Keratinocyte (primary cell): ENCODE results near the gene TMEM151B. TPM values are rescaled to one million over a fixed set of nuclear protein-coding genes. Genes with fewer than 3 reads are reported as not detected.

ENCODE experiments used
- DNase-seq: peaks from one replicate; pipeline ENCODE4 v3.0.0-alpha.2; 2011; ENCODE audit warnings: low read depth, missing footprints, low spot score
- FAIRE-seq: peaks from 2 replicates; lab custom pipeline; 2011; peaks lifted over from hg19 to GRCh38; lab: Jason Lieb, UNC
- H2AFZ ChIP-seq: 2 replicates; pipeline ENCODE4 v1.6.0; 2012; ENCODE audit warnings: low read length, control low read depth, inconsistent platforms; ENCODE audit not compliant: control insufficient read depth
- H3K27ac ChIP-seq: 2 replicates; pipeline ENCODE4 v1.5.1; 2011; ENCODE audit warnings: low read length; ENCODE audit not compliant: control insufficient read depth, insufficient read depth
- H3K27me3 ChIP-seq: 3 replicates; pipeline ENCODE4 v1.6.0; 2011; ENCODE audit warnings: low read length; ENCODE audit not compliant: control insufficient read depth, insufficient read depth; ENCODE audit errors: extremely low read depth
- H3K36me3 ChIP-seq, 2 experiments: 2 replicates in 1 of 2; 3 replicates in 1 of 2; pipeline ENCODE4 v1.5.1; 2011; ENCODE audit warnings: low read length in 2 of 2, mild to moderate bottlenecking in 1 of 2; ENCODE audit not compliant: control insufficient read depth in 2 of 2, insufficient read depth in 2 of 2; ENCODE audit errors: extremely low read depth in 1 of 2
- H3K4me1 ChIP-seq: 3 replicates; pipeline ENCODE4 v1.5.1; 2011; ENCODE audit warnings: low read length; ENCODE audit not compliant: control insufficient read depth, insufficient read depth; ENCODE audit errors: extremely low read depth
- H3K4me2 ChIP-seq: 3 replicates; pipeline ENCODE4 v1.6.0; 2011; ENCODE audit warnings: low read depth, low read length; ENCODE audit not compliant: control insufficient read depth, insufficient read depth; ENCODE audit errors: extremely low read depth
- H3K4me3 ChIP-seq, 3 experiments: fragments of 200-600 bp in 1 of 3; sonication (generic) in 1 of 3; 2 replicates in 2 of 3; 3 replicates in 1 of 3; pipeline ENCODE4 v1.5.1; 2011 to 2016; ENCODE audit warnings: low read length in 3 of 3, mild to moderate bottlenecking in 3 of 3, control low read depth in 2 of 3, inconsistent platforms in 1 of 3, low read depth in 1 of 3, mixed read lengths in 1 of 3, mixed run types in 1 of 3, moderate library complexity in 1 of 3; ENCODE audit not compliant: control insufficient read depth in 2 of 3, insufficient read depth in 2 of 3; ENCODE audit errors: extremely low read depth in 1 of 3
- H3K79me2 ChIP-seq: 2 replicates; pipeline ENCODE4 v1.6.0; 2012; ENCODE audit warnings: low read length; ENCODE audit not compliant: control insufficient read depth, insufficient read depth
- H3K9ac ChIP-seq: 3 replicates; pipeline ENCODE4 v1.6.0; 2011; ENCODE audit warnings: low read length; ENCODE audit not compliant: control insufficient read depth, insufficient read depth; ENCODE audit errors: extremely low read depth
- H3K9me1 ChIP-seq: 3 replicates; pipeline ENCODE4 v1.6.0; 2011; ENCODE audit warnings: low read length; ENCODE audit not compliant: control insufficient read depth, insufficient read depth; ENCODE audit errors: extremely low read depth
- H3K9me3 ChIP-seq: 2 replicates; pipeline ENCODE4 v1.5.1; 2012; ENCODE audit warnings: low read depth, low read length; ENCODE audit not compliant: control insufficient read depth
- H4K20me1 ChIP-seq: 3 replicates; pipeline ENCODE4 v1.6.0; 2011; ENCODE audit warnings: low read length; ENCODE audit not compliant: control insufficient read depth, insufficient read depth; ENCODE audit errors: extremely low read depth
- EZH2 ChIP-seq: IDR thresholded peaks from one replicate; pipeline ENCODE4 v1.6.1; 2012; ENCODE audit warnings: inconsistent platforms, mild to moderate bottlenecking, low read length, moderate library complexity
- dilution Hi-C: fragments of 300-500 bp; cut with MboI; formaldehyde crosslinking; loops from one replicate; pipeline ENCODE4 v1.7.0; 2020; ENCODE audit warnings: low sequenced_read_pairs; ENCODE audit not compliant: extremely low pct_ligation_motif_present
- polyA plus RNA-seq, 5 experiments: library from polyadenylated mRNA; depleted of rRNA in 3 of 5; stranded (reverse) in 3 of 5; stranded (forward) in 1 of 5; unstranded in 1 of 5; fragments of >200 nt; gene quantifications; 1 replicate in 1 of 5; 2 replicates in 3 of 5; 3 replicates in 1 of 5; pipeline versions ENCODE4 v1.2.1 to v1.2.3, GENCODE V29; 2011 to 2012; ENCODE audit warnings: missing spikeins in 2 of 5, low read depth in 1 of 5, low replicate concordance in 1 of 5
- TF ChIP-seq, protein P1 (sequence below), 3 experiments: IDR thresholded peaks in 1 of 3; conservative IDR thresholded peaks in 1 of 3; optimal IDR thresholded peaks in 1 of 3; 2 replicates in 2 of 3; 3 replicates in 1 of 3; pipeline versions ENCODE3 to v1.5.1; 2011; ENCODE audit warnings: low read length in 3 of 3, mild to moderate bottlenecking in 3 of 3, moderate library complexity in 2 of 3, control low read depth in 1 of 3, inconsistent platforms in 1 of 3; ENCODE audit not compliant: insufficient read depth in 2 of 3; ENCODE audit errors: extremely low read depth in 1 of 3

Gene TMEM151B
- polyA plus RNA-seq, 1 donor (not counting 4 experiments of a cell fraction or from before 2014, with no cell fraction given): not detected

GRCh38 chr6:44234101-44235025, 35.9 kb upstream of the TMEM151B start:
- peak overlapping the region; percentile 25 for H3K4me2 ChIP-seq
- H3K9me3 ChIP-seq: no peaks in the 10 kb centered on the region
- DNase-seq: no peak
- peak; percentile 79 for FAIRE-seq
- dilution Hi-C loops: no loop called here
- H3K27ac ChIP-seq: peak overlapping the region; percentile 61
- H3K9me1 ChIP-seq: peaks cover 3% of the 10 kb centered on the region
- no peak overlapping the region for H3K4me3 ChIP-seq
- H2AFZ ChIP-seq: peak overlapping the region; percentile 75
- H3K27me3 ChIP-seq: no peaks in the 10 kb centered on the region
- no peaks in the 10 kb centered on the region for H4K20me1 ChIP-seq
- H3K79me2 ChIP-seq: no peaks in the 10 kb centered on the region
- peak overlapping the region; percentile 28 for H3K9ac ChIP-seq
- H3K4me1 ChIP-seq: peaks cover 38% of the 10 kb centered on the region
- peaks cover 5 to 20% of the 10 kb centered on the region in 2 experiments for H3K36me3 ChIP-seq
- TF ChIP-seq, protein P1, sequence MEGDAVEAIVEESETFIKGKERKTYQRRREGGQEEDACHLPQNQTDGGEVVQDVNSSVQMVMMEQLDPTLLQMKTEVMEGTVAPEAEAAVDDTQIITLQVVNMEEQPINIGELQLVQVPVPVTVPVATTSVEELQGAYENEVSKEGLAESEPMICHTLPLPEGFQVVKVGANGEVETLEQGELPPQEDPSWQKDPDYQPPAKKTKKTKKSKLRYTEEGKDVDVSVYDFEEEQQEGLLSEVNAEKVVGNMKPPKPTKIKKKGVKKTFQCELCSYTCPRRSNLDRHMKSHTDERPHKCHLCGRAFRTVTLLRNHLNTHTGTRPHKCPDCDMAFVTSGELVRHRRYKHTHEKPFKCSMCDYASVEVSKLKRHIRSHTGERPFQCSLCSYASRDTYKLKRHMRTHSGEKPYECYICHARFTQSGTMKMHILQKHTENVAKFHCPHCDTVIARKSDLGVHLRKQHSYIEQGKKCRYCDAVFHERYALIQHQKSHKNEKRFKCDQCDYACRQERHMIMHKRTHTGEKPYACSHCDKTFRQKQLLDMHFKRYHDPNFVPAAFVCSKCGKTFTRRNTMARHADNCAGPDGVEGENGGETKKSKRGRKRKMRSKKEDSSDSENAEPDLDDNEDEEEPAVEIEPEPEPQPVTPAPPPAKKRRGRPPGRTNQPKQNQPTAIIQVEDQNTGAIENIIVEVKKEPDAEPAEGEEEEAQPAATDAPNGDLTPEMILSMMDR (optimal IDR thresholded peaks at IDR 0.05 in 1 of 3, IDR thresholded peaks at IDR 0.05 in 1 of 3, conservative IDR thresholded peaks at IDR 0.05 in 1 of 3; ENCODE audit: extremely low read depth in 1 of 3, insufficient read depth in 2 of 3, low read length in 3 of 3): peak in 2 of 3 experiments; percentile 72 to 78
- no peak for TF ChIP-seq EZH2

GRCh38 chr6:44235269-44235668, 35.0 kb upstream of the TMEM151B start:
- Histone ChIP-seq H4K20me1 (no peaks in the 10 kb centered on the region), H3K9ac (no peak overlapping the region), H3K27me3 (no peaks in the 10 kb centered on the region), H3K4me1 (peaks cover 40% of the 10 kb centered on the region), H3K4me2 (no peak overlapping the region), H3K9me1 (peaks cover 3% of the 10 kb centered on the region), H3K4me3 (no peak overlapping the region), H3K9me3 (no peaks in the 10 kb centered on the region), H2AFZ (no peak overlapping the region), H3K79me2 (no peaks in the 10 kb centered on the region), H3K36me3 (peaks cover 4 to 14% of the 10 kb centered on the region in 2 experiments), H3K27ac (no peak overlapping the region)
- FAIRE-seq (no peak), DNase-seq (no peak)
- TF ChIP-seq, protein P1 (optimal IDR thresholded peaks at IDR 0.05 in 1 of 3, IDR thresholded peaks at IDR 0.05 in 1 of 3, conservative IDR thresholded peaks at IDR 0.05 in 1 of 3; ENCODE audit: extremely low read depth in 1 of 3, insufficient read depth in 2 of 3, low read length in 3 of 3): no peak
- no peak for TF ChIP-seq EZH2
- dilution Hi-C loops: no loop called here
